Ascending aorta (tissue), 2 donors: ENCODE data around the gene SH3RF3. TPM values are rescaled to one million over a fixed set of nuclear protein-coding genes. Genes with fewer than 3 reads are reported as not detected.

Experiments
- DNase-seq, 2 donors: peaks; one replicate each; pipeline ENCODE4 v3.0.0-alpha.2; 2019; ENCODE audit warnings: low spot score in 2 of 2
- H3K27ac ChIP-seq, 2 donors: fragments of 200-600 bp; sonication (generic); one replicate each; pipeline ENCODE4 v1.5.1; 2016 to 2017; ENCODE audit warnings: mild to moderate bottlenecking in 1 of 2
- H3K27me3 ChIP-seq: fragments of 200-600 bp; sonication (generic); one replicate; pipeline ENCODE4 v1.5.1; 2017
- H3K36me3 ChIP-seq, 2 donors: fragments of 200-600 bp; sonication (generic); one replicate each; pipeline ENCODE4 v1.5.1; 2016
- H3K4me1 ChIP-seq, 2 donors: fragments of 200-600 bp; sonication (generic); one replicate each; pipeline ENCODE4 v1.5.1; 2016 to 2017; ENCODE audit warnings: mild to moderate bottlenecking in 1 of 2
- H3K4me3 ChIP-seq, 2 donors: fragments of 200-600 bp; sonication (generic); one replicate each; pipeline ENCODE4 v1.5.1; 2016 to 2017; ENCODE audit warnings: mild to moderate bottlenecking in 1 of 2
- H3K9me3 ChIP-seq, 2 donors: fragments of 200-600 bp; sonication (generic); one replicate each; pipeline ENCODE4 v1.5.1; 2016
- CTCF ChIP-seq, 3 experiments: fragments of 200-600 bp in 2 of 3; fragments of 450-650 bp in 1 of 3; sonication (generic) in 2 of 3; IDR thresholded peaks; one replicate each; pipeline ENCODE4 v1.5.1; 2016 to 2019; ENCODE audit warnings: antibody characterized with exemption in 3 of 3, mild to moderate bottlenecking in 1 of 3, moderate library complexity in 1 of 3
- intact Hi-C: fragments of 100-400 bp; cut with DNase I; formaldehyde crosslinking; loops from one replicate; pipeline ENCODE4 v1.15.1; 2023
- total RNA-seq: library from RNA; depleted of rRNA; stranded (reverse); fragments of >200 nt; gene quantifications from one replicate; pipeline ENCODE4 v1.1.0, GENCODE V29; 2016

Gene SH3RF3
- total RNA-seq, 1 donor from 2014 or later, result 53.5 TPM

DNA sequence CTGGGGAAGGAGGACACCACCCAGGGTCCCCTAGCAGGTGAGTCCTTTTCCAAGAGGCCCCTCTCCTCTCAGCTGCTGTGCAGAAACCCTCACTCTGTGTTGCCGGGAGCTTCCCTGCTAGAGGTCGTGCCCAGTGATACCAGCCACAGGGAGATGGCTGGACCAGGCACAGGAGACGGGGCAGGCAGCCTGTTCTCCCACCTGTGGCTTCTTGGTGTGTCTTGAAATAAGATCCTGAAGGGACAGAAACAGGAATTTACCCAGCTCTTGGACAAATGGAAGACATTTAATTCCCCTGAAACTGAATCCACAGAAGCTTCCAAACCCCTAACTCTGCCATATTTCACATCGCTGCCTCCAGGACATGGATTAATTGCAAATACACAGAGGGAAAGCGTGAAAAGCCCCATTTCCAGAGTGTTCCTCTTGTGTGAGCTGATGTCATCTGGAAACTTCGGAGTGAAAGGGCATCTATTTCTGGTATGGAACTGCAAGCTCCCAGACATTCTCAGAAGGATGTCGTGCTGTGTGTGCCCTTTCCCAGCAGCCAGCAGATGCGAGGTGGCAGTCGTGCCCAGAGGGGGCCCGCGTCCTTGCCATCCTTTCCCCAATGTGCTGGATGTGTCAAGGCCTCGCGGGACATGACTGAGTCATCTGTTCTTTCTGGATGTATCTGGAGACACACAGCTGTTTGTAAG lies 307.0 kb downstream of the SH3RF3 start:
- H3K27ac ChIP-seq, result peak overlapping the region; percentile 89 to 96
- peak; percentile 85 to 96 for DNase-seq
- H3K4me3 ChIP-seq, result no peak overlapping the region
- intact Hi-C loops, result loop anchor here (2.0 to 5.0 kb wide), 6 partner anchors 51 to 309 kb away; partner anchors contain the start of gene SH3RF3
- H3K9me3 ChIP-seq, result no peaks in the 10 kb centered on the region
- TF ChIP-seq CTCF (IDR thresholded peaks at IDR 0.05), result no peak
- H3K27me3 ChIP-seq, result no peaks in the 10 kb centered on the region
- H3K4me1 ChIP-seq, result peaks cover 36 to 49% of the 10 kb centered on the region in 2 donors
- H3K36me3 ChIP-seq, result peaks cover 9 to 11% of the 10 kb centered on the region in 2 donors

DNA sequence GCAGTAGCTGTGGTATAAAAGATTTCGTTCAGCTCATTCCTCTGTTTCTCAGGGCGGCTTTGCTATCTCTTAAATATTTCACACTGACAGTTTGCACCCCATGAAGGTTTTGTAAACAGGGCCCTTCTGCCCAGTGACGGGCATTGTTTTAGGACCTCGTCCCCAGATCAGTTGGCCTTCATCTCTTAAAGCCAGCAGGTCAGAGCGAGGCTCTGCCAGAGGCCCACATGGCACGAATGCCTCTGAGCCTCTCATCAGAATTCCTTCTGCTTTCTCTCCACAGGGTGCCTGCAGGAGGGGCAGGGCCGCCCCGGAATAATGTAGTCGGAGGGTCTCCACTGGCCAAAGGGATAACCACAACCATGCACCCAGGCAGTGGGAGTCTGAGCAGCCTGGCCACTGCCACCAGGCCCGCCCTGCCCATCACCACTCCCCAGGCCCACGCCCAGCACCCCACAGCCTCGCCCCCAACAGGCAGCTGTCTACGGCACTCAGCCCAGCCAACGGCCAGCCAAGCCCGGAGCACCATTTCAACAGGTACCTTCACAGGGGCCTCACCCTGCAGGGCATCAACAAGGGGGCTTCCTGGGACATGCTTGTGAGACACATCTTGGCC lies 307.7 kb downstream of the SH3RF3 start:
- intact Hi-C loops, result loop anchor here (2.0 to 5.0 kb wide), 6 partner anchors 50 to 309 kb away; partner anchors contain the start of gene SH3RF3
- TF ChIP-seq CTCF (IDR thresholded peaks at IDR 0.05), result no peak
- Histone ChIP-seq H3K36me3 (peaks cover 9 to 11% of the 10 kb centered on the region in 2 donors), H3K4me1 (peaks cover 36 to 49% of the 10 kb centered on the region in 2 donors), H3K9me3 (peaks cover 0 to 5% of the 10 kb centered on the region in 2 donors), H3K27ac (peak overlapping the region; percentile 89 to 96), H3K27me3 (no peaks in the 10 kb centered on the region), H3K4me3 (no peak overlapping the region)
- DNase-seq, result no peak

- H3K36me3 ChIP-seq, result peaks cover 9% of the 10 kb centered on the region in 2 donors
- H3K9me3 ChIP-seq, result peaks cover 0 to 12% of the 10 kb centered on the region in 2 donors
- no peaks in the 10 kb centered on the region for H3K27me3 ChIP-seq
- peak overlapping the region; percentile 89 to 96 for H3K27ac ChIP-seq
- no peak for DNase-seq
- TF ChIP-seq CTCF (IDR thresholded peaks at IDR 0.05), result no peak
- no peak overlapping the region for H3K4me3 ChIP-seq
- intact Hi-C loops, result loop anchor here (1.0 to 5.0 kb wide), 7 partner anchors 49 to 310 kb away; partner anchors contain the start of gene SH3RF3
- peaks cover 36 to 49% of the 10 kb centered on the region in 2 donors for H3K4me1 ChIP-seq
These were observed 308.5 kb downstream of the SH3RF3 start for GRCh38 chr2:109437325-109438090.

GRCh38 chr2:109438146-109438545 lies 309.1 kb downstream of the SH3RF3 start:
- peaks cover 0 to 19% of the 10 kb centered on the region in 2 donors for H3K9me3 ChIP-seq
- H3K27ac ChIP-seq, result peak overlapping the region; percentile 89 to 96
- peaks cover 36 to 49% of the 10 kb centered on the region in 2 donors for H3K4me1 ChIP-seq
- peak overlapping the region in 1 of 2 donors; percentile 10 for H3K4me3 ChIP-seq
- H3K36me3 ChIP-seq, result peaks cover 4 to 8% of the 10 kb centered on the region in 2 donors
- TF ChIP-seq CTCF (IDR thresholded peaks at IDR 0.05), result no peak
- H3K27me3 ChIP-seq, result no peaks in the 10 kb centered on the region
- intact Hi-C loops, result loop anchor here (1.0 to 5.0 kb wide), 5 partner anchors 74 to 311 kb away; partner anchors contain the start of gene SH3RF3
- DNase-seq, result no peak

- peak; percentile 75 to 93 for DNase-seq
- no peaks in the 10 kb centered on the region for H3K27me3 ChIP-seq
- peak overlapping the region; percentile 89 to 96 for H3K27ac ChIP-seq
- H3K4me3 ChIP-seq, result no peak overlapping the region
- peaks cover 36 to 49% of the 10 kb centered on the region in 2 donors for H3K4me1 ChIP-seq
- H3K9me3 ChIP-seq, result peaks cover 0 to 22% of the 10 kb centered on the region in 2 donors
- intact Hi-C loops, result loop anchor here (1.0 to 5.0 kb wide), 5 partner anchors 73 to 312 kb away; partner anchors contain the start of gene SH3RF3
- TF ChIP-seq CTCF (IDR thresholded peaks at IDR 0.05), result peak in 1 of 3 experiments; percentile 25
- peaks cover under 1 to 12% of the 10 kb centered on the region in 2 donors for H3K36me3 ChIP-seq
These were observed 309.9 kb downstream of the SH3RF3 start for GRCh38 chr2:109438773-109439389.
